Measurements from ENCODE around the gene ZNF595.
A peak's percentile ranks its signal among the peaks of the same experiment; 100 is the strongest.
"Not testable (repeated sequence)": the region's sequence is repeated elsewhere in the genome, so short reads cannot be mapped to it uniquely, and the experiment has no call there.

ZNF595 gene

DNA sequence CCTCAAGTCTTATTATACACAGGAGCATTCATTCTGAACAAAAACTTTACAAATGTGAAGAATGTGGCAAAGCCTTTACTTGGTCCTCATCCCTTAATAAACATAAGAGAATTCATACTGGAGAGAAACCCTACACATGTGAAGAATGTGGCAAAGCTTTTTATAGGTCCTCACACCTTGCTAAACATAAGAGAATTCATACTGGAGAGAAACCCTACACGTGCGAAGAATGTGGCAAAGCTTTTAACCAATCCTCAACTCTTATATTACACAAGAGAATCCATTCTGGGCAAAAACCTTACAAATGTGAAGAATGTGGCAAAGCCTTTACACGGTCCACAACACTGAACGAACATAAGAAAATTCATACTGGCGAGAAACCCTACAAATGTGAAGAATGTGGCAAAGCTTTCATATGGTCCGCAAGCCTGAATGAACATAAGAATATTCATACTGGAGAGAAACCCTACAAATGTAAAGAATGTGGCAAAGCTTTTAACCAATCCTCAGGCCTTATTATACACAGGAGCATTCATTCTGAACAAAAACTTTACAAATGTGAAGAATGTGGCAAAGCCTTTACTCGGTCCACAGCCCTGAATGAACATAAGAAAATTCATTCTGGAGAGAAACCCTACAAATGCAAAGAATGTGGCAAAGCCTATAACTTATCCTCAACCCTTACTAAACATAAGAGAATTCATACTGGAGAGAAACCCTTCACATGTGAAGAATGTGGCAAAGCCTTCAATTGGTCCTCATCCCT is 33.6 kb downstream of the ZNF595 start:
- DNase-seq = not testable (repeated sequence)

- no peak for DNase-seq
These were observed 45.3 kb downstream of the ZNF595 start for GRCh38 chr4:98386-98785.

GRCh38 chr4:99863-100262 is 46.7 kb downstream of the ZNF595 start:
- DNase-seq = no peak

GRCh38 chr4:107083-107443 is 53.9 kb downstream of the ZNF595 start:
- peak; percentile 28 for DNase-seq

DNA sequence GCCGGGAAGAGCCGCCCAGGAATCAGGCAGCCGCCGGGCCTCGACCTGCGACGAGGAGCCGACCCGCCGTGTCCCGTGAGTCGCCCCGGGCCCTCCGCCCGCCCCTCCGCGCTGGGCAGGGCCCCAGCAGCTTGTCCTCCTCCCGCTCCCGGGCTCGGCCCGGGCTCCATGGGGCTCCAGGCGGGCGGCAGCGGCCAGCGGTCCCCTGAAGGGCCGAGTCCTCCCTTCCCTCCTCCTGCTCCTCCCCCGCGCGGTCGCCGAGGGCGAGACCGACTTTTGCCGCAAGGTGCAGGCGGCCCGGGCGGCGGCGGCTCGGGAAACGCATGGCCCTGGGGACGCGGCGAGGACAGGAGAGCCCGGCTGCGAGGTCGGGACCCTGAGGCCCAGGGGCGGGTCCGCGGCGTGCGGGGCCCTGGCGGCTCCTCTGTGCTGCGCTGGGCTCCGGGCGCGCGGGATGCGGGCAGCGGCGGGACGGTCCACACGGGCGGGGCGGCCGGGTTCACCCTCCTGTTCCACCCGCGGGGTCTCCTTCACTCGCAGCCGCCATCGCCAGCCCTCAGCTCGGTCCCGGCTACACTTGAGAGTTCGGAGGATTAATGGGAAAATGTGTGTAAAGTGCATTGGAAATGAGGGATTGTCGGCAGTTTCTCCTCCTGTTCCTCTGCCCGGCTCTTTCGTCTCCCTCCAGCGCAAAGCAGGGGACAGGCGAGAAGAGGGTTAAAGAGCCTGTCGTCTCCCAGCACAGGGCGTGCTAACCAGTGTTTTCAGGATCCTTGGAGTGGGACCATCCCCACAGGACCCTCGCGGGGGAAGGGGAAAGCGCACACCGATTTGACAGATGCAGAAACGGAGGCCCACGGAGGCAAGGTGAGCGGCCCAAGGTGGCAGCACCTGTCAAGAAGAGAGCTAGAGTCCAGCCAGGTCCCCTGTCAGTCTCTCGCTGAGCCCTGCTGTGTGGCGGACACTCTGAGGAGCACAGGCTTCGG is 54.6 kb downstream of the ZNF595 start:
- peak; percentile 49 for DNase-seq

DNA sequence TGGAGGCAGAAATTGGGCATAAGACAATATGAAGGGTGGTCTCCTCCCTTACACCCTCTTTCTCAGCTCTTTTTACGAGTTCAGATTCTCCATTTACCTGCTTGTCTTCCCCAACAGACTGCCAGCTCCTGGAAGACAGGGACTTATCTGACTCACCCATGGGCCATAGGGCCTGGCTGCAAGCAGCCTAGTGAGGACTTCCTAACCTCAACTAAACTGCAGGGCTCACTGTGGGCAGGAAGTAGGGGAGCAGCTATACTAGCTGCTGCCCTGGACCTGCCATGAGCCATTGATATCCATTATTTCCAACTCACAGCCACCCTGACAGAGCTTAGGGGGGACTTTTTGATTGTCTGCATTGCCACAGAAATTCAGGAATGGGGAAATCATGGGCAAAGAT is 59.6 kb downstream of the ZNF595 start:
- DNase-seq = no peak

GRCh38 chr4:113732-114131 is 60.6 kb downstream of the ZNF595 start:
- no peak for DNase-seq

DNA sequence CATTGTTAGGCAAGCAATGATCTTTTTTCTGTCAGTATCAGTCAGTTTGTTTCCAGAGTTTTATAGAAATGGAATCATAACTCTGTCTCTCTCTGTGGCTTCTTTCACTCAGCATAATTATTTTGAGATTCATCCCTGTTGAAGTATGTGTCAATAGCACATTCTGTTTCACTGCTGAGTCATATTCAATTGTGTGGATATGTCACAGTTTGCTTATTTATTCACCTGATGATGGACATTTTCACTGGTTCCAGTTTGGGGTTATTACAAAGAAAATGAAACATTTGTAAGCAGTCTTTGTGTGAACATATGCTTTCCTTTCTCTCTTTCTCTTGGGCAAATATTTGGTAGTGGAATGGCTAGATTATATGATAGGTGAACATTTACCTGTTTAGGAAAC is 61.0 kb downstream of the ZNF595 start:
- no peak for DNase-seq

GRCh38 chr4:116499-116898 is 63.4 kb downstream of the ZNF595 start:
- no peak for DNase-seq

- DNase-seq = no peak
These were observed 67.5 kb downstream of the ZNF595 start for GRCh38 chr4:120616-121015.

GRCh38 chr4:121408-122084 is 68.4 kb downstream of the ZNF595 start:
- DNase-seq = no peak

- not testable (repeated sequence) for DNase-seq
These were observed 70.8 kb downstream of the ZNF595 start for GRCh38 chr4:123922-124274.

DNA sequence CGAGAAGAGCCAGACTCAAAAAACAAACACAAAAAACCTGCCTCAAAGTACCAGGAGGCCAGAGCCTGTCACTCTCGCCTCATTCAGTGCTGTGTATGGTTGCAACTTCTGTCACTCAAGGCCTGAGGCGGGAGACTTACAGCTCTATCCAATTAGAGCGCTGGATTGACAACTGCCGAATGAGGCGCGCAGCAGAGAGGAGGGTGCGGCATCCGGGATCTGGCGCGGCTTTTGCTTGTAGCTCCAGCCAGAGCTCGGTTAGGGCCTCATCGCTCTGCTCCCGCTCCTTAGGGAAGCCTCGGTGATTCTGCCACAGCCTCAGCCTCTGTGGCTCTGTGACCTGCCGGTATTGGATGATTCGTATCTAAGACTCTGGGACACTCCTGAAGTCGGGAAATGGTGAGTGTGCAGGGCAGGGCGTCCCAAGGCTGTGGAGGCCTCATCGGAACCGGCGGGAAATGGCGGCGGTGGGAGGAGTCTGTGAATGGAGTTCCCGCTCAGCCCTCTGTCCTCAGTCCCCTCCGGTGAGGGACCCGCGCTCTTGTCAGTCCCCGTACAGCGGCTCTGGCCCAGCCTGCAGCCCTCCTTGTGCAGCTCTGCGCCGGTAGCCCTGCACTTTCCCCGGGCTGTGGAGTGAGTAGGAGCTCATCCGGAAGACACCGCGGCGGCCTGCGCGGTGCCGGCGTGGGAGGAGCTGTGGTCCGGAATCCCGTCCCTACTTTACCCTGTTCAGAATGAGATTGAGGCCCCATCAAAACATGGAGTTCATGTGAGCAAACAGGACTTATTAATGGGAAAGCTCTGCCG is 71.4 kb downstream of the ZNF595 start, which contains the start of gene ZNF718:
Gene ZNF718, plus strand, starts transcription at position 227 of the 807 bp plus-strand sequence. Its CDS starts 170 bp downstream, at position 397.
- DNase-seq = peak; percentile 97

DNA sequence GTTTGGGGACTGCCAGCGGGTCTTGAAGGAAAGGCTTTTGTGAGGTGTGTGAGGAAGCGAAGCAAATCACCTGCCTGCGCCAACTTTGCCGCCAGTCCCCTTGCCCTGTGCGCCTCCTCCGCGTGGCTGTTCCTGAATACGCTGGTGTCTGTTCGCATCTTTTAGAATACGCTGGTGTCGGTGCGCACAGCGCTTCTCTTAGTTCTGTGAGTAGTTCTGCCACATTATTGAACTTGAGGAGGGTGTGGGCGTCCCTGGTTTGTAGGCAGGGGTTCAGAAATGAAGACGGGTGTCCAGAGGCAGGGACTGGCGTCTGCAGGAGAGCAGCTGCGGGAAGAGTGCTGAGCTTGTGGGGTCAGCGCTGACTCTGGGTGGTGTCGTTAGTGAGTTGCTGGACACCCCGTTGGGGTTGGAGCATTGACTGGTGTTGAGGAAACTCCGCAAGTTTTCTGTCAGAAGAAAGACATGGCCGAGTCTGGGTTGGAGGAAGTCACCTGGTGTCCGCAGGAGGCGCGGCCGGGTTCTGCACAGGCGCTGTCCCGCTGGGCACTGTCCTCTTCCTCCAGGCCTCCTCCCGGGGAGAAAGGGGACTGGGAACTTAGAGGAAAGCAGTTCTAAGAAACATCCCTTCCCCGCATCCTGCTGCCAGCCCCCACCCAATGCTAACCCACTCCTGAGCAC is 72.1 kb downstream of the ZNF595 start:
- no peak for DNase-seq

DNA sequence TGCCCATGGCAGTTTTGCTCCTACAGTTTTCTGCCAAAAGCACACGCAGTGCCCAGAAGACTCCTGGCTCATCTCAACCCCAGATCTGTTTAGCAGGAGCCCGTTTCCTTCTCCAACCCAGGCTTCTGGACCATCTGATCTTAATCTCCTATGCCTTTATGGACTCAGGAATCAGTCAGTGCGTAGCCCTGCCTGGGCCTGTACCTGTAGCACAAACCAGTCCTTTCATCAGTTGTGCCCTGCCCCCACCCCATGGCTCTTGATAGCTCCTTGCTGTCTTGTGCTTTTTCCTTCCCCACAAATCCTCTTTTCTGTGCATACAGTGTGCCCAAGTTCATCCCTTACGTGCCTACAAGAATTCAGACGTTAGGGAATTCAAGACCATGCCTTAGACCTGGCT is 72.7 kb downstream of the ZNF595 start:
- DNase-seq = no peak

DNA sequence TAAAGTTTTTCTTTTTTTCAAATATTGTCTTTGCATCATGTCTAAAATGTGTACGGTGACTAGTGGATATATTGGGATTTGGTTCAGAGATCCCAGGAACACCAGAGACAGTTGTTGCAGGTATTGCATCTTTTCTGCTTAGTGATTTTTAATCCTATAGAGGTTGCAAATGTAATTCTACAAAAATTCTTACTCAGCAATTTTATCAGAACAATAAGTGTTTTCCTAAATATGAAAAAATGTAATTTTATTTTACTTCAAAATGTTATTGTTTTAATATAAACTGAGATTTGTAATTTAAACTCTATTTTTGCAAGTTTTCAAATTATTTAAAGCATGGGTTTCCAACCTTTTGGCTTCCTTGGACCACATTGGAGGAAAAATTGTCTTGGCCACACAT is 79.4 kb downstream of the ZNF595 start:
- no peak for DNase-seq

Measured in retina (tissue), 1 donor.